Measurements from ENCODE around the gene FKBP8.

DNA sequence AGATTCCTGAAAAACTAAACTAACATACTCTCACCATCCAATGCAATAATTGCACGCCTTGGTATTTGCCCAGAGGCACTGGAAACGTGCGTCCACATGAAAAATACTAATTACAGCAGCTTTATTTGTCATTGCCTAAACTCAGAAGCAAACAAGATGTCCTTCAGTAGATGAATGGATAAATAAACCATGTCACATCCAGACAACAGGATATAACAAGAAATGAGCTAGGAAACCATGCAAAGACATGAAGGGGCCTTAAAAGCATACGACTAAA lies 46.5 kb downstream of the FKBP8 start:
- TF ChIP-seq SIN3A (IDR thresholded peaks at IDR 0.05; ENCODE audit: borderline replicate concordance, insufficient read depth, low read depth, low read length) = no peak
- TF ChIP-seq, protein P1, sequence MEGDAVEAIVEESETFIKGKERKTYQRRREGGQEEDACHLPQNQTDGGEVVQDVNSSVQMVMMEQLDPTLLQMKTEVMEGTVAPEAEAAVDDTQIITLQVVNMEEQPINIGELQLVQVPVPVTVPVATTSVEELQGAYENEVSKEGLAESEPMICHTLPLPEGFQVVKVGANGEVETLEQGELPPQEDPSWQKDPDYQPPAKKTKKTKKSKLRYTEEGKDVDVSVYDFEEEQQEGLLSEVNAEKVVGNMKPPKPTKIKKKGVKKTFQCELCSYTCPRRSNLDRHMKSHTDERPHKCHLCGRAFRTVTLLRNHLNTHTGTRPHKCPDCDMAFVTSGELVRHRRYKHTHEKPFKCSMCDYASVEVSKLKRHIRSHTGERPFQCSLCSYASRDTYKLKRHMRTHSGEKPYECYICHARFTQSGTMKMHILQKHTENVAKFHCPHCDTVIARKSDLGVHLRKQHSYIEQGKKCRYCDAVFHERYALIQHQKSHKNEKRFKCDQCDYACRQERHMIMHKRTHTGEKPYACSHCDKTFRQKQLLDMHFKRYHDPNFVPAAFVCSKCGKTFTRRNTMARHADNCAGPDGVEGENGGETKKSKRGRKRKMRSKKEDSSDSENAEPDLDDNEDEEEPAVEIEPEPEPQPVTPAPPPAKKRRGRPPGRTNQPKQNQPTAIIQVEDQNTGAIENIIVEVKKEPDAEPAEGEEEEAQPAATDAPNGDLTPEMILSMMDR (IDR thresholded peaks at IDR 0.05) = no peak
- TF ChIP-seq POLR2AphosphoS5 (IDR thresholded peaks at IDR 0.05; ENCODE audit: low read depth, low read length) = no peak
